Activated naive CD8-positive, alpha-beta T cell treated with anti-CD3 and anti-CD28 coated beads, Interleukin-2, amount 10 ng/mL, durations not matched to agents 7 days and 5 days (primary cell): ENCODE measurements around the gene LAMC2. TPM values are rescaled to one million over a fixed set of nuclear protein-coding genes. Genes with fewer than 3 reads are reported as not detected.

Source experiments
- ATAC-seq: fragments of 150-1000 bp; cut with Tn5 transposase; one replicate; pipeline ENCODE4 v1.10.0; 2021; ENCODE audit warnings: low read depth, moderate library complexity
- POLR2A ChIA-PET: fragments of 350-600 bp; sonication (Branson Sonifier 250); formaldehyde crosslinking; loops from one replicate; lab custom pipeline; 2021; ENCODE audit warnings: antibody characterized with exemption; lab: Charles Lee
- DNase-seq: peaks from one replicate; pipeline ENCODE4 v3.0.0; 2021
- H3K27ac Mint-ChIP-seq: one replicate; pipeline ENCODE4 v1.8.0; 2022; ENCODE audit warnings: mild to moderate bottlenecking, mixed read lengths
- H3K27me3 Mint-ChIP-seq: one replicate; pipeline ENCODE4 v1.8.0; 2022; ENCODE audit warnings: mild to moderate bottlenecking, moderate library complexity, mixed read lengths
- H3K36me3 Mint-ChIP-seq: one replicate; pipeline ENCODE4 v1.8.0; 2021; ENCODE audit warnings: mild to moderate bottlenecking, mixed read lengths
- H3K4me1 Mint-ChIP-seq: one replicate; pipeline ENCODE4 v1.8.0; 2021; ENCODE audit warnings: mixed read lengths
- H3K4me3 Mint-ChIP-seq: one replicate; pipeline ENCODE4 v1.8.0; 2022; ENCODE audit warnings: mild to moderate bottlenecking, moderate library complexity, mixed read lengths
- H3K9me3 Mint-ChIP-seq: one replicate; pipeline ENCODE4 v1.8.0; 2021; ENCODE audit warnings: mixed read lengths
- total RNA-seq, 2 experiments: library from RNA; stranded (reverse); gene quantifications; one replicate each; pipeline ENCODE4 v1.2.3, GENCODE V29; 2021

Gene LAMC2
- total RNA-seq, 2 experiments from 2014 or later, result not detected

- ATAC-seq, result no peak
- peaks cover 2% of the 10 kb centered on the region for H3K27me3 Mint-ChIP-seq
- POLR2A ChIA-PET, result no interaction called here
Observed at GRCh38 chr1:183155939-183156338, 30.1 kb upstream of the LAMC2 start.

GRCh38 chr1:183159960-183160359 lies 26.1 kb upstream of the LAMC2 start:
- no peaks in the 10 kb centered on the region for H3K9me3 Mint-ChIP-seq
- no peaks in the 10 kb centered on the region for H3K27me3 Mint-ChIP-seq
- H3K4me1 Mint-ChIP-seq, result no peaks in the 10 kb centered on the region
- no peaks in the 10 kb centered on the region for H3K36me3 Mint-ChIP-seq
- no peak for ATAC-seq
- no peak for DNase-seq
- no peak overlapping the region for H3K4me3 Mint-ChIP-seq
- H3K27ac Mint-ChIP-seq, result no peak overlapping the region
- POLR2A ChIA-PET, result no interaction called here

More at GRCh38 chr1:183155939-183156338, 30.1 kb upstream of the LAMC2 start:
- Mint-ChIP-seq H3K4me3 (no peak overlapping the region), H3K9me3 (no peaks in the 10 kb centered on the region), H3K36me3 (no peaks in the 10 kb centered on the region), H3K4me1 (no peaks in the 10 kb centered on the region), H3K27ac (no peak overlapping the region)
- DNase-seq, result no peak

GRCh38 chr1:183161391-183161790 lies 24.7 kb upstream of the LAMC2 start:
- DNase-seq (no peak), ATAC-seq (no peak)
- Mint-ChIP-seq H3K27me3 (no peaks in the 10 kb centered on the region), H3K4me3 (no peak overlapping the region), H3K27ac (no peak overlapping the region), H3K36me3 (no peaks in the 10 kb centered on the region), H3K9me3 (no peaks in the 10 kb centered on the region), H3K4me1 (no peaks in the 10 kb centered on the region)
- POLR2A ChIA-PET, result no interaction called here

- Mint-ChIP-seq H3K4me3 (no peak overlapping the region), H3K27ac (no peak overlapping the region), H3K9me3 (no peaks in the 10 kb centered on the region), H3K4me1 (no peaks in the 10 kb centered on the region), H3K36me3 (no peaks in the 10 kb centered on the region), H3K27me3 (peaks cover 3% of the 10 kb centered on the region)
- ATAC-seq (no peak), DNase-seq (no peak)
- POLR2A ChIA-PET, result no interaction called here
Observed at GRCh38 chr1:183163316-183163715, 22.7 kb upstream of the LAMC2 start.

- POLR2A ChIA-PET, result no interaction called here
- Mint-ChIP-seq H3K9me3 (no peaks in the 10 kb centered on the region), H3K36me3 (no peaks in the 10 kb centered on the region), H3K27me3 (peaks cover 3% of the 10 kb centered on the region), H3K4me3 (no peak overlapping the region), H3K4me1 (no peaks in the 10 kb centered on the region), H3K27ac (no peak overlapping the region)
- ATAC-seq, result no peak
- DNase-seq, result no peak
Observed at GRCh38 chr1:183164340-183164739, 21.7 kb upstream of the LAMC2 start.

DNA sequence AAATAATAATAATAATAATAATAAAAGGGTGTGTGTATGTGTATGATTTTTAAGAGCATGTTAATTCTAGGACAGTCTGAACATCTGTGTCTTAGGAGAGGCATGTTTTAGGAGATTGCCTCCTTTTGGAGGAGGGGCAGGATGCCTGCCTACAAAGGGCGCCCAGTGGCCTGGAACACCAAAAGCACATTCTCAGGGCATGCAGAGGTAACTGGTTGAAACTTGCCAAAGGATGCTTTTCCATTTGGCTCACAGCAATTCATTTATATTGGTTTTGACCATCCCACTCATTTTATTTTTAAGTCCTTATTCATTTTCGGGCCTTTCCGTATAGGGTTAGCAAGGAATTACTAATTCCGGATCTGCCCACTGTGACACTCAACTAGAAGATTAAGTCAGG lies 21.1 kb upstream of the LAMC2 start:
- Mint-ChIP-seq H3K9me3 (no peaks in the 10 kb centered on the region), H3K36me3 (no peaks in the 10 kb centered on the region), H3K27ac (no peak overlapping the region)

DNA sequence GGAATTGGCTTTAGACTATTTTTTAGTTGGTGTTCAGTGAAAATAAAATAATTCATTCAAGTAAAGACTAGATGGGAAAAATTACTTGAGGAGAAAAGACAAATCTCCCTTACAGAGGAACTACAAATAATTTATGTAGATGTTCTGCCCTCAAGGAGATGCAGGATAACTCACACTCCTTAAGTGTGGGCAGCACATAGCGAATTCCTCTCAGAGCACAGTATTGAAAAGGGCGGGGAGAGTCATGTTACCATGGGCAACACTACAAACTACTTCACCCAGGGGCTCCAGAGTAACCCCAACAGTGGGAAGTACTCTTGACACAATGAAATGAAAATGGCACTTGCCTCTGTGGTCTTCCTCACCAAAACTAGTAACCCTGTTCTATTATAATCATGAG lies 20.6 kb upstream of the LAMC2 start:
- DNase-seq (no peak), ATAC-seq (no peak)
- POLR2A ChIA-PET, result no interaction called here
- H3K36me3 Mint-ChIP-seq, result no peaks in the 10 kb centered on the region
- H3K27me3 Mint-ChIP-seq, result peaks cover 3% of the 10 kb centered on the region
- H3K27ac Mint-ChIP-seq, result no peak overlapping the region
- no peaks in the 10 kb centered on the region for H3K4me1 Mint-ChIP-seq
- H3K4me3 Mint-ChIP-seq, result no peak overlapping the region
- no peaks in the 10 kb centered on the region for H3K9me3 Mint-ChIP-seq

More for the DNA sequence above, 21.1 kb upstream of the LAMC2 start:
- no peak for ATAC-seq
- POLR2A ChIA-PET, result no interaction called here
- peaks cover 3% of the 10 kb centered on the region for H3K27me3 Mint-ChIP-seq
- no peak for DNase-seq
- H3K4me3 Mint-ChIP-seq, result no peak overlapping the region
- no peaks in the 10 kb centered on the region for H3K4me1 Mint-ChIP-seq

DNA sequence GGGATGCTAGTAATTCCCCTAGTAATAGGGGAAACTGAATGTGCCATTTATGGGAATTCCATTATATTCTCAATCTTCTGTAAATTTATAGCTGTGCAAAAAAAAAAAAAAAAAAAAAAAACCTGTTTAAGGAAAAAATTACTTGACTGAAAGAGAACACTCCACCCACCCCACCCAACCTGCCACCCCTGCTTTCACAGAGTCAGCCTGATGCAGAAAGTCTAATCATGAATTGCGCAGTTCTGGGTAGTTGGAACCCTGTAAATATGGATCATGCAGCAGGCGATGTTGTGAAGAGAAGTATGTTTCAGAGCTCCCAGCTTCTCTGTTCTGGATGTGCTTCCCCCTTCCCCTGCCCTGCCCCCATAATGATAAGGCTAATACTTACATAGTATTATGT lies 19.6 kb upstream of the LAMC2 start:
- Mint-ChIP-seq H3K9me3 (no peaks in the 10 kb centered on the region), H3K4me3 (no peak overlapping the region), H3K4me1 (no peaks in the 10 kb centered on the region), H3K27ac (no peak overlapping the region), H3K36me3 (no peaks in the 10 kb centered on the region), H3K27me3 (peaks cover 3% of the 10 kb centered on the region)
- no peak for DNase-seq
- POLR2A ChIA-PET, result no interaction called here
- ATAC-seq, result no peak

DNA sequence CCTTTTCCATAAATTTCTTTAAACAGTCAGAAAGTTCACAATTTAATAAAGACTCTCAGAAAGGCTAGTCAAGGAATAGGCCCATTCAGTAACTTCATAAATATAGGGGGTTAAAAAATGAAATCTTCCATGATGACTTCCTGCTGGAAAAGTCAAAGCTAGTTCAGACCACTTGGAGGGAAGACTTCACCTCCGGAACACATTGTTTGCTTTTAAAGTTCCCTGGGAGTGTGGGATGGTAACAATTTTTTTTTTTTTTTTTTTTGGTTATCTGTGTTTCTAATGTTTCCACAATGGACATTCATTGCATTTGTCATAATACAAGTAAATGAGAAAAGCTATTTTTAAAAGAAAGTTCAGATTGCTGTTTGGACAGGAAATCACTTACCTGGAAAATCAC lies 18.4 kb upstream of the LAMC2 start:
- Mint-ChIP-seq H3K9me3 (no peaks in the 10 kb centered on the region), H3K36me3 (no peaks in the 10 kb centered on the region), H3K4me1 (no peaks in the 10 kb centered on the region), H3K4me3 (no peak overlapping the region), H3K27ac (no peak overlapping the region), H3K27me3 (peaks cover 3% of the 10 kb centered on the region)
- DNase-seq (no peak), ATAC-seq (no peak)
- POLR2A ChIA-PET, result no interaction called here

GRCh38 chr1:183168308-183168707 lies 17.8 kb upstream of the LAMC2 start:
- H3K36me3 Mint-ChIP-seq, result no peaks in the 10 kb centered on the region
- H3K4me1 Mint-ChIP-seq, result no peaks in the 10 kb centered on the region
- no peak overlapping the region for H3K27ac Mint-ChIP-seq
- H3K27me3 Mint-ChIP-seq, result peaks cover 3% of the 10 kb centered on the region
- no peaks in the 10 kb centered on the region for H3K9me3 Mint-ChIP-seq
- no peak overlapping the region for H3K4me3 Mint-ChIP-seq
- ATAC-seq (no peak), DNase-seq (no peak)
- POLR2A ChIA-PET, result no interaction called here

GRCh38 chr1:183173828-183174227 lies 12.2 kb upstream of the LAMC2 start:
- Mint-ChIP-seq H3K4me3 (no peak overlapping the region), H3K27me3 (peaks cover 15% of the 10 kb centered on the region), H3K27ac (no peak overlapping the region), H3K4me1 (no peaks in the 10 kb centered on the region), H3K9me3 (no peaks in the 10 kb centered on the region), H3K36me3 (no peaks in the 10 kb centered on the region)
- no peak for DNase-seq
- no peak for ATAC-seq
- POLR2A ChIA-PET, result no interaction called here

GRCh38 chr1:183175631-183176030 lies 10.4 kb upstream of the LAMC2 start:
- no peak overlapping the region for H3K27ac Mint-ChIP-seq
- no peak for DNase-seq
- H3K36me3 Mint-ChIP-seq, result no peaks in the 10 kb centered on the region
- ATAC-seq, result no peak
- POLR2A ChIA-PET, result no interaction called here
- peaks cover 2% of the 10 kb centered on the region for H3K4me1 Mint-ChIP-seq
- H3K4me3 Mint-ChIP-seq, result no peak overlapping the region
- no peaks in the 10 kb centered on the region for H3K9me3 Mint-ChIP-seq
- H3K27me3 Mint-ChIP-seq, result peaks cover 15% of the 10 kb centered on the region

GRCh38 chr1:183178545-183178944 lies 7.5 kb upstream of the LAMC2 start:
- Mint-ChIP-seq H3K27me3 (peaks cover 15% of the 10 kb centered on the region), H3K9me3 (no peaks in the 10 kb centered on the region), H3K27ac (no peak overlapping the region), H3K4me3 (no peak overlapping the region), H3K4me1 (peaks cover 2% of the 10 kb centered on the region), H3K36me3 (no peaks in the 10 kb centered on the region)
- POLR2A ChIA-PET, result no interaction called here
- no peak for DNase-seq
- ATAC-seq, result no peak

DNA sequence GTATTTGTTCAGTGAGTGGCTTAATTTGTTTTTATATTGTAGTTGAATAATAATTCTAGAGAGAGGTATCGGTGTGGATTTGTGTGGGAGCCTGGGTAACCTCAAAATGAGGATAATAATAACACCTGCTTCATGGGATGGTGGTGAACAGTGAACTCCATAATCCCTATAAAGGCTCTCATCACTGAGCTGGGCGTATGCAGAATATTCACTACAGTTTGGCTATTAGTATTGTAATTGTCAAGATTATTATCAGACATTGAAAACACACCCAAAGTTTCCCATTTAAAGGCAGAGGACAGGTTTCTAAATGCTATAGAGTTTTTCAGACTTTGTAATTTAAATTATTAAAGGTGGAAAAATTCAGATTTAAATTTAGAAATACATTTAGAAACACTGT lies 7.0 kb upstream of the LAMC2 start:
- no peak for ATAC-seq
- H3K9me3 Mint-ChIP-seq, result no peaks in the 10 kb centered on the region
- peaks cover 15% of the 10 kb centered on the region for H3K27me3 Mint-ChIP-seq
- POLR2A ChIA-PET, result no interaction called here
- H3K36me3 Mint-ChIP-seq, result no peaks in the 10 kb centered on the region
- peaks cover 2% of the 10 kb centered on the region for H3K4me1 Mint-ChIP-seq
- H3K27ac Mint-ChIP-seq, result no peak overlapping the region
- H3K4me3 Mint-ChIP-seq, result no peak overlapping the region
- DNase-seq, result no peak

GRCh38 chr1:183180218-183180617 lies 5.8 kb upstream of the LAMC2 start:
- H3K4me3 Mint-ChIP-seq, result no peak overlapping the region
- H3K4me1 Mint-ChIP-seq, result peaks cover 2% of the 10 kb centered on the region
- DNase-seq (no peak), ATAC-seq (no peak)
- H3K27me3 Mint-ChIP-seq, result peaks cover 9% of the 10 kb centered on the region
- H3K27ac Mint-ChIP-seq, result no peak overlapping the region
- POLR2A ChIA-PET, result no interaction called here
- H3K9me3 Mint-ChIP-seq, result no peaks in the 10 kb centered on the region
- no peaks in the 10 kb centered on the region for H3K36me3 Mint-ChIP-seq
